CD4-positive, alpha-beta T cell treated with Interleukin-4 for 1 hour (primary cell): ENCODE data around the gene SYNPO2L.
"Not testable (repeated sequence)": the region's sequence is repeated elsewhere in the genome, so short reads cannot be mapped to it uniquely, and the experiment has no call there.

Source experiments
- DNase-seq, 2 donors: peaks; one replicate each; pipeline ENCODE4 v3.0.0-alpha.2; 2020 to 2022

SYNPO2L gene

GRCh38 chr10:73648975-73649829 is 6.6 kb downstream of the SYNPO2L start:
- DNase-seq = no peak

GRCh38 chr10:73647875-73648651 is 7.8 kb downstream of the SYNPO2L start:
- DNase-seq = no peak

- DNase-seq = peak in 1 of 2 donors; percentile 20
These were observed 8.5 kb downstream of the SYNPO2L start for GRCh38 chr10:73647211-73647874.

- DNase-seq = no peak
These were observed 9.2 kb downstream of the SYNPO2L start for GRCh38 chr10:73646598-73647041.

GRCh38 chr10:73645251-73645650 is 10.6 kb downstream of the SYNPO2L start:
- DNase-seq = no peak

GRCh38 chr10:73644767-73645166 is 11.1 kb downstream of the SYNPO2L start:
- DNase-seq = no peak

GRCh38 chr10:73644015-73644743 is 11.7 kb downstream of the SYNPO2L start:
- DNase-seq = peak; percentile 61 to 69

GRCh38 chr10:73643362-73643761 is 12.5 kb downstream of the SYNPO2L start:
- no peak for DNase-seq

- DNase-seq = no peak
These were observed 14.3 kb downstream of the SYNPO2L start, which contains the start of gene MYOZ1 for GRCh38 chr10:73641328-73642060. Gene MYOZ1 (minus strand): TSS chr10:73641474. CDS start chr10:73640017, 1,457 bp downstream.

GRCh38 chr10:73639286-73639685 is 16.5 kb downstream of the SYNPO2L start:
- no peak for DNase-seq

- no peak for DNase-seq
These were observed 20.0 kb downstream of the SYNPO2L start for GRCh38 chr10:73635781-73636180.

GRCh38 chr10:73634421-73634820 is 21.4 kb downstream of the SYNPO2L start:
- DNase-seq = no peak

- no peak for DNase-seq
These were observed 26.7 kb downstream of the SYNPO2L start for GRCh38 chr10:73629165-73629564.

- DNase-seq = no peak
These were observed 27.4 kb downstream of the SYNPO2L start for GRCh38 chr10:73628405-73628804.

- DNase-seq = no peak
These were observed 28.5 kb downstream of the SYNPO2L start for GRCh38 chr10:73627300-73627699.

- DNase-seq = peak; percentile 97
These were observed 29.7 kb downstream of the SYNPO2L start for GRCh38 chr10:73625884-73626752.

- peak in 1 of 2 donors; percentile 50 for DNase-seq
These were observed 30.6 kb downstream of the SYNPO2L start for GRCh38 chr10:73625004-73625883.

GRCh38 chr10:73623056-73623455 is 32.8 kb downstream of the SYNPO2L start:
- DNase-seq = no peak

- not testable (repeated sequence) for DNase-seq
These were observed 34.9 kb downstream of the SYNPO2L start for GRCh38 chr10:73620974-73621373.

GRCh38 chr10:73617143-73617542 is 38.7 kb downstream of the SYNPO2L start:
- DNase-seq = not testable (repeated sequence)
